HepG2 (cell line): ENCODE measurements around the gene RNU7-1. TPM values are rescaled to one million over a fixed set of nuclear protein-coding genes. Genes with fewer than 3 reads are reported as not detected.

ENCODE experiments used
- CC2D1A ChIP-seq: sonication (generic); formaldehyde crosslinking; IDR thresholded peaks from 2 replicates; pipeline ENCODE4 v1.8.1; 2023; ENCODE audit warnings: mild to moderate bottlenecking, missing genetic modification reagents
- CREB1 ChIP-seq, 2 experiments: fragments of 450-650 bp in 1 of 2; IDR thresholded peaks; 2 replicates each; pipeline ENCODE4 v1.6.1; 2016 to 2017; ENCODE audit warnings: control low read depth in 1 of 2, mild to moderate bottlenecking in 1 of 2, missing compliant biosample characterization in 1 of 2, missing genetic modification characterization in 1 of 2
- FOSL1 ChIP-seq: sonication (generic); formaldehyde crosslinking; IDR thresholded peaks from 2 replicates; pipeline ENCODE4 v1.9.0; 2021; ENCODE audit warnings: missing genetic modification reagents, borderline replicate concordance
- MATR3 ChIP-seq: sonication (generic); formaldehyde crosslinking; IDR thresholded peaks from 2 replicates; pipeline ENCODE4 v1.4.0; 2020; ENCODE audit warnings: missing genetic modification reagents
- TARDBP ChIP-seq: sonication (generic); formaldehyde crosslinking; IDR thresholded peaks from 2 replicates; pipeline ENCODE4 v1.8.0; 2022; ENCODE audit warnings: mild to moderate bottlenecking, missing genetic modification reagents
- TBL1XR1 ChIP-seq: fragments of 150-350 bp; IDR thresholded peaks from 2 replicates; pipeline ENCODE4 v1.6.1; 2014; ENCODE audit warnings: borderline replicate concordance, low read length; ENCODE audit not compliant: partially characterized antibody
- ZBTB1 ChIP-seq: sonication (generic); formaldehyde crosslinking; IDR thresholded peaks from 2 replicates; pipeline ENCODE4 v1.4.0; 2020; ENCODE audit warnings: missing genetic modification reagents, borderline replicate concordance
- ZBTB26 ChIP-seq: IDR thresholded peaks from 2 replicates; pipeline ENCODE4 v1.6.1; 2016; ENCODE audit warnings: missing compliant biosample characterization, missing genetic modification reagents, borderline replicate concordance
- ZNF337 ChIP-seq: sonication (generic); formaldehyde crosslinking; IDR thresholded peaks from 2 replicates; pipeline ENCODE4 v1.5.1; 2020; ENCODE audit warnings: missing genetic modification reagents, low read depth, mild to moderate bottlenecking, borderline replicate concordance
- ZNF646 ChIP-seq: sonication (generic); formaldehyde crosslinking; IDR thresholded peaks from 2 replicates; pipeline ENCODE4 v1.9.0; 2021; ENCODE audit warnings: mild to moderate bottlenecking, missing genetic modification reagents
- ZNF747 ChIP-seq: sonication (generic); formaldehyde crosslinking; IDR thresholded peaks from 2 replicates; pipeline ENCODE4 v1.8.1; 2023; ENCODE audit warnings: missing genetic modification reagents, mild to moderate bottlenecking, borderline replicate concordance
- ZUFSP ChIP-seq: sonication (generic); formaldehyde crosslinking; IDR thresholded peaks from 2 replicates; pipeline ENCODE4 v1.9.0; 2021; ENCODE audit warnings: missing genetic modification reagents, mild to moderate bottlenecking, borderline replicate concordance
- polyA plus RNA-seq, 8 experiments: library from polyadenylated mRNA; depleted of rRNA in 3 of 8; stranded (reverse) in 7 of 8; unstranded in 1 of 8; fragments of >200 nt; fragmentation: Illumina TruSeq in 4 of 8; extraction: Trizol in 4 of 8; gene quantifications; 2 replicates each; pipeline versions ENCODE4 v1.2.1 to v1.2.3, GENCODE V29; 2011 to 2016; ENCODE audit warnings: low read depth in 4 of 8, missing spikeins in 1 of 8, mixed read lengths in 1 of 8; ENCODE audit not compliant: insufficient read depth in 1 of 8
- total RNA-seq, 5 experiments: library from RNA; depleted of rRNA; stranded (reverse); fragments of >200 nt; fragmentation: Illumina TruSeq; extraction: Trizol; gene quantifications; 2 replicates each; pipeline ENCODE4 v1.2.3, GENCODE V29; 2016; ENCODE audit warnings: low read depth in 1 of 5
- TF ChIP-seq, protein P1 (sequence below): sonication (generic); formaldehyde crosslinking; IDR thresholded peaks from 2 replicates; pipeline ENCODE4 v1.4.0; 2020; ENCODE audit warnings: mild to moderate bottlenecking, missing genetic modification reagents
- TF ChIP-seq, protein P2 (sequence below): sonication (generic); formaldehyde crosslinking; IDR thresholded peaks from 2 replicates; pipeline ENCODE4 v1.8.1; 2023; ENCODE audit warnings: mild to moderate bottlenecking, missing genetic modification reagents

Gene RNU7-1
- total and polyA plus RNA-seq, 2 of the 13 experiments (the other 11 are each of a cell fraction or from before 2014, with no cell fraction given), result not detected

GRCh38 chr12:6928703-6929407, 14.8 kb upstream of the RNU7-1 start (continued):
- no peak for TF ChIP-seq CC2D1A (CRISPR knock-in tag)
- TF ChIP-seq ZNF337 (CRISPR knock-in tag), result no peak
- TF ChIP-seq MATR3, result no peak
- no peak for TF ChIP-seq ZUFSP (CRISPR knock-in tag)
- TF ChIP-seq ZNF747, result no peak
- no peak for TF ChIP-seq FOSL1
- TF ChIP-seq ZBTB1 (CRISPR knock-in tag), result no peak
- TF ChIP-seq ZBTB26, result no peak
- TF ChIP-seq TBL1XR1, result no peak
- TF ChIP-seq, protein P1, sequence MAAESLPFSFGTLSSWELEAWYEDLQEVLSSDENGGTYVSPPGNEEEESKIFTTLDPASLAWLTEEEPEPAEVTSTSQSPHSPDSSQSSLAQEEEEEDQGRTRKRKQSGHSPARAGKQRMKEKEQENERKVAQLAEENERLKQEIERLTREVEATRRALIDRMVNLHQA (CRISPR knock-in tag), result no peak
- TF ChIP-seq, protein P2, sequence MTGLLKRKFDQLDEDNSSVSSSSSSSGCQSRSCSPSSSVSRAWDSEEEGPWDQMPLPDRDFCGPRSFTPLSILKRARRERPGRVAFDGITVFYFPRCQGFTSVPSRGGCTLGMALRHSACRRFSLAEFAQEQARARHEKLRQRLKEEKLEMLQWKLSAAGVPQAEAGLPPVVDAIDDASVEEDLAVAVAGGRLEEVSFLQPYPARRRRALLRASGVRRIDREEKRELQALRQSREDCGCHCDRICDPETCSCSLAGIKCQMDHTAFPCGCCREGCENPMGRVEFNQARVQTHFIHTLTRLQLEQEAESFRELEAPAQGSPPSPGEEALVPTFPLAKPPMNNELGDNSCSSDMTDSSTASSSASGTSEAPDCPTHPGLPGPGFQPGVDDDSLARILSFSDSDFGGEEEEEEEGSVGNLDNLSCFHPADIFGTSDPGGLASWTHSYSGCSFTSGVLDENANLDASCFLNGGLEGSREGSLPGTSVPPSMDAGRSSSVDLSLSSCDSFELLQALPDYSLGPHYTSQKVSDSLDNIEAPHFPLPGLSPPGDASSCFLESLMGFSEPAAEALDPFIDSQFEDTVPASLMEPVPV (CRISPR knock-in tag), result no peak
- no peak for TF ChIP-seq TARDBP
- no peak for TF ChIP-seq CREB1 (IDR thresholded peaks at IDR 0.05)
- no peak for TF ChIP-seq CREB1 (CRISPR knock-in tag; IDR thresholded peaks at IDR 0.05)
- no peak for TF ChIP-seq ZNF646 (CRISPR knock-in tag)
